ENCODE measurements around the gene HBEGF.

HBEGF gene

DNA sequence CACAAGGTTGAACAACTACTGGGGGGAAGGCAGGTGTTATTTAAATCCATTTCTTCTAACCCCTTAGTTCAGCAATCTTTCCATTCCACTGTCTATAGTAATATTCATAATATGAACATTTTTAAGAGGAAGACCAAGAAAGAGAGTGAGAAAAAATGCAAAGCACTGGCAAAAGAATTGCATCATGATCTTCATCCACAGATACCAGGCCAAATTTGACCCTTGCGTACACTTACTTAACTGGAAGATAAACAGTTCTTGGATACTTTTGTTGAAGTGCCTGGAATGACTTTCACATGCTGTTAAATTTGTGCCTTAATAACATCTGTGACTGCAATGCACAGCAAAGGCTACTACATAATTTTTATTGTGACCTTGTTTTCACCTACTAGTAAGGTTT lies 45.3 kb downstream of the HBEGF start:
- no peak for DNase-seq

DNA sequence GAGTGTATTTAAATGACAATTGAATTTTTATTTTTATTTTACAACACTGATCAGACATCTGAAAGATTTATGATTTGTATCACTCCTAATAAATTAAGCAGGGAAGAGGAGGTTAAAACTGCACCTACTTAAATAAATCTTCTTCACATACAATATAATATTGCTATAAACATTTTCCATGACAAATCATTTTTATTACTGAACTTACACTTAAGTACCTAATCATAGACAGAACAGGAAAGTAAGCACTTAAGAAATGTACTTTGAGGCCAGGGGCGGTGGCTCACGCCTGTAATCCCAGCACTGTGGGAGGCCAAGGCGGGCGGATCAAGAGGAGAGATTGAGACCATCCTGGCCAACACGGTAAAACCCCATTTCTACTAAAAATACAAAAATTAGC lies 47.3 kb downstream of the HBEGF start:
- DNase-seq = no peak

DNA sequence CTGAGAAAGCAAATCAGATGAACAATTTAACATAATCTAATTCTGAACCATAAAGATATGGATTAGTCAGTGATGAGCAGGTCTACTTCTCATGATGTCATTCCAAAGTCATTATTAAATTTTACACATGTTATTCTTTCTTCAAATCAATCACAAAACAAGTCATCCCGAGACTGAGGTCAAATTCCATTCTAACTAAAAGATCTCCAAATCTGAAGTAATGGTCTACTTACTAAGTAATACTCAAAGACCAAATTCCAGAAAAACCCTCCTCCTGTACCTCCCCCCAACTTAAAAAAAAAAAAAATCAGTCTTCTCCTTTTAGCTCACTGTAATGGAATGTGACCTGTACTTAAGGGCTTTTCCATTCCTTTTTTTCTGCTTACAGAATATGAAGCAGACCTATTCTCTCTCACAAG lies 48.2 kb downstream of the HBEGF start:
- no peak for DNase-seq

DNA sequence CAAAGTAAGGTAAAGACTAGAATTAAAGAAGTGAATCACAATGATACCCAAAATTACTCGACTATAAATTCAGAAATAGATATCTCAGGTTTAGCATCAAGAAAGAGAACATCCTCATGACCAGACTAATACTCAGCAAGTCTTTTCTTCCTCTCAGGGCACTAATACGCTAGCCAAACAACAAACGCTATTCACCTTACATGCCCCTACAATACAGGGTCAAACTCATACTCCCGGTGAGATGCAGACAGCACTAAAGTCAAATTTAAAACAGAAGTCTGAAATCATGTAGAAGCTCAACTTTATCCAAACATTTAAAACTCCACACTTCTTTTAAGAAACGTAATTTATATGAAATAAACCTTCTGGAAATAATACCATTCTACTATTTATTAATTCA lies 49.1 kb downstream of the HBEGF start:
- DNase-seq = no peak

DNA sequence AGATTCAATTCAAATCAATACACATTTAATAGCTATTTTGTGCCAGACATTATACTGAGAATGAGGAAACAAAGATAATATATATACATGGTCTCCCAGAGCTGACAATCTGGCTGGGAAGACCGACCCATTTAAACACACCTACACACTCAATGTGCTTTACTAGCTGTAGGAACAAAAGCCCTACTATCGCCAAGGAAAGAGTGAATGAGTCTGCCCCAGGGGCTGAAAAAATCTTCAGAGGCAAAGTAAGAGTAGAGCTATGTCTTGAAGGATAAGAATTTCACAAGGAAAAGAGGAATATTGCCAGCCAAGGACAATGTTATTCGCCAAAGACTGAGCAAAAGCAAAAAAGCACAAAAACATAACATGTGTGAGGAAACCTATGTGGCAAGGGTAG lies 50.1 kb downstream of the HBEGF start:
- DNase-seq = no peak

DNA sequence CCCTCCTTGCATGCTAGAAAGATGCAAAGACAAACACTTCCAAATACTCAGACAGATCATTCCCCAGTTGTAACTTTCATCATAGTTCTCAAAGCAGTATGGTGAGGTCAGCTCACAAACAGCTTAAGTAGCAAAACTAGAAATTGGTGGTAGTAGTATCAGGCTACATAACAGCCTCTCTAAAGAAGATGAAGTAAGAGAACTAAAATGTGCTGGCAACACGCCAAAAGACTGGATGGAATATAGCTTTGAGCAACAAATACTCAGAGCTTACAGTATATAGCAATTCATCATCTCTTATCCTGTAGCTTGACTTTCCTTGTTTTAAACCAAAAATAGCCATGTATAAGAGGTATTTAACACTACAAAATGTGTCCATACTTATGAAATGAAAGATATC lies 51.0 kb downstream of the HBEGF start:
- DNase-seq = no peak

DNA sequence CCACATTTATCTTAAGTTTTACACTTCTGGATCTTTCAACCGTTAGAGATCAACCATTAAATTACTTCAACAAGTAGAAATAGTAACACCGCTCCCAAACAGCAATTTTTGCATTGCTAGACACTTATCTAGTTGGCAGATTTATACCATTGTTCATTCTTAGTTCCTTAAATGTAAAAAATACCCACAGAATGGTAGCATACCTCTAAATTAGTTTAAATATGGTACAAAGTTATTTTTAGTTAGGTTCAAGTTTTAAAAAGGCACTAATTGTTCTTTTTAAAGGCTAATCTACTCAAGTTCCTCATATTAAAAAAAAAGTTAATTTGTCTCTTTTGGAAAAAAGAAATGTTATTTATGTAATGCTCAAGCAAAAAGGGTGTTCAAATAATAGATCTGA lies 51.6 kb downstream of the HBEGF start:
- no peak for DNase-seq

DNA sequence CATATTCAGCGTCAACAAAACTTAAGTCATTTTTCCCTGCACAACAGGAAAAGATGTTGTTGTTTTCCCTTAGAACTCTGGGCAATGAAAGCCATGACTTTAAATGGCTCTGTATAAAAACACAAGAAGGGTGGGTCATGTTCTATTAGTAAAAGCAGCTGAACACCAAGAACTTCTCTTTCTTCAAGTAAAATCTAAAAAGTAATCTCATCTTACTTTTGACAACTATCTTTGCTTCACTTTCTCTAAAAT lies 52.6 kb downstream of the HBEGF start:
- no peak for DNase-seq

DNA sequence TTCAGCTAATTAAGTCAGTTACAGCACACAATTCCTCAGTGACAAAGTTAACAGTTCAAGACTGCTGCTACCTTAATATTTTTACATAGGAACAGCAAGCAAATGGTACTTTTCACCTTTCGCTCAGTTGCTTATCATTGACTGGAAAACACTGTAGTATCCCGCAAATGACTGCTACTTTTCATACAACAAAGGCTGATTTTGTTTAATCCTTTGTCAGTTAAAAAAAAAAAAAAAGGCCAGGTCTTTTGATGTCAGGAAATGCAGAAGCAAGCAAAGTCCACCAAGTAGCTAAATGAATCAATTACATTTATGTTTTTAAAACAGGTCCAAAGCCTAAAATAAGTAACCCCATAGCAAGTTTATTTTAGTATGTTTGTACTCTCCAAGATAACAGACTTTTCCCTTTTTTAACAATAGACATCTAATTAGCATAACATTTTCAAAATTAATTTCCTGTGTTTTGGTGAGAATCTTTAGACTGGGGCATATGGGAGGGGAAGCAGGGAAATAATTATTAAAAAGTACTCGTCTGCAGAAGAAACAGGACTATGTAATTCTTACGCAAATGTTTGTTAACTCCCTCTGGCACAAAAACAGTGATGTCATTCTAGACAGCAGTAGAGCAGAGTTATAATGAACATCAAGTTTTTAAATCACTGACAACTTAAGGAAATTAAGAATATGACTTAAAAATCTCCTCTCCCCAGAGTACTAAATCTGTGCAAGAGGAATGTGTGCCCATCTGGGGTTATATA lies 53.1 kb downstream of the HBEGF start:
- DNase-seq = no peak

DNA sequence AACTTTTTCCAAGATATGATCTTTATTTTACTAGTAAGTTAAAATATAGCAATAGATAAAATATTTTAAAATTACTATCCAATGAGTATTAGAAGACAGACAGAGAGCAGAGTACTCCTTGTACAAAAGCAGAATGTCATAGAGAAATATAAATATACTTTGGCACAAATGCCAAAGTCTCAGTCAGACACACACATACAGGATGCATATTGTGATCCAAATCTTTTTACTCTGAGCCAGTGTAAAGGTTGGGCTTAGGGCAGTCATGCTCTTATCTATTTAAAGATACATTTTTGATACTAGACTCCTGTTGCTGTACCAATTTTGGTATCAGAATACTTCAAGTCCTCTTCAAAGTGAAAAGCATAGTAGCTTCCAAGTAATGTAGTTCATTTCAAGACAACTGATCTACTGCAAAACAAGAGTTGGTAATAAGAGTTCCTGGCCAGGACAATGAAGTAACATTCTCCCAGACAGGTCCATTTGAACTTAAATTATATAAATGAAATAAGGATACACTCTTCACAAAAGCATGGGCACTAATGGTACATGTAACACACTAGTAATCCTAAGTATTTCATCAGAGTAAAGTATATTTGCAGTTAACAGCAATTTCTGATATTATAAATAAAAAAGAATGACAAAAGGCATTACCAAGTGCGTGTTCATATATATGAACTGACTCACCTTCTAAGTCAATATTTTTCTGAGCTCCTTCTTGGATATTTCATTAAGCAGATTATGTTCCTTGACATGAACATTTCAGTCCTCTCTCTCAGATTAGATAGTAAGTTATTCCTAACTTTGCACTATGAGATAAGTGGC lies 54.0 kb downstream of the HBEGF start:
- no peak for DNase-seq

DNA sequence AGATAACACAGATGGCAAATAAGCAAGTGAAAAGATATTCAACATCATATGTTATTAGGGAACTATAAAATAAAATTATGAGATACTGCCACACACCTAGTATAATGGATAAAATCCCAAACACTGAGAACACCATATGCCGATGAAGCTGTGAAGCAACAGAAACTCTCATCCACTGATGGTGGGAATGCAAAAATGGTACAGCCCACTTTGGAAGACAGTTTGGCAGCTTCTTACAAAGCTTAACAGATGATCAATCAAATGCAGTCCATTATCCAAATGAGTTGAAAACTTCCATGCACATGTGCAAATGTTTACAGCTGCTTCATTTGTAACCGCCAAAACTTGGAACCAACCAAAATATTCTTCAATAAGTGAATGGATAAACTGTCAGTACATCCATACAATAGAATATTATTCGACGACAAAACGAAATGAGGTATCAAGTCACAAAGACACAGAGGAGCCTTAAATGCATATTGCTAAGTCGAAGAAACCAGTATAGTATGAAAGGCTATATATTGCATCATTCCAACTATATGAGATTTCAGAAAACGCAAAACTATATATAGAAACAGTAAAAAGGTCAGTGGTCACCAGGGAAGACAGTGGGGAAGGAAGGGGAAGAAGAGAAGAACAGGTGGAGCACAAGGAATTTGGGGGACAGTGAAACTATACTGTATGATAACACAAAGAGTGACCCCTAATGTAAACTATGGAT lies 58.4 kb downstream of the HBEGF start:
- no peak for DNase-seq

DNA sequence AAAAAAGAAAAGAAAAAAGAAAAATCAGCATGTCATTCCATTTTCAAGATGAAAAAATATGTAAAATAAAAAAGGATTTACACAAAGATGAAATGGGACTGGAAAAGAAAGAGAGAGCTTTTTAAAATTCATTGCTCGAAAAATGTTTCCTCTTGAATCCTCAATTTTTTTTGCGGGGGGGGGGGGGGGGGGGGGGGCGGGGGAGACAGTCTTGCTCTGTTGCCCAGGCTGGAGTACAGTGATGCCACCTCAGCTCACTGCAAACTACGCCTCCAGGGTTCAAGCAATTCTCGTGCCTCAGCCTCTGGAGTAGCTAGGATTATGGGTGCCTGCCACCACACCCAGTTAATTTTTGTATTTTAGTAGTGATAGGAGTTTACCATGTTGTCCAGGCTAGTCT lies 60.0 kb downstream of the HBEGF start:
- DNase-seq = no peak

DNA sequence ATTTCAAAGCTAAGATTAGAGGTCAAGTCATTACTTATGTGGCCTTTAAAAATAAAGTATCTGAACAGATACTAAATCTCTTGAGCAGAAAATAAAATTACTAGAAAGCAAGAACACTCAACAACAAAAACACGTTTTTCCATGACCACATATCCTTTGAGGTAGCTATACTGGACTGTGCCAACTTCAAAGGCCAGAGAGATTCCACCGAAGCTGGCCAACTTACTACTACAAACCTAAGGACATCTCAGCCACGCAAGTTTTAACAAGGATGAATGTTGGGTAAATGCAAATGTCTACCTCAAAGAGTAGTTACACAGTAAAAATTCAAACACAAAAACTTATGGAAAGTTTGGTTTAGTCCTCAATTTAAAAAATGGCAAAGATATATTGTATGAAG lies 62.4 kb downstream of the HBEGF start:
- DNase-seq = no peak

Data from CD4-positive, alpha-beta T cell treated with Interleukin-4 for 1 hour (primary cell).